Activated T-helper 17 cell treated with anti-CD3 and anti-CD28 coated beads, Interleukin-2, amount 50 U/mL, for 72 hours (primary cell): ENCODE data around the gene NAA50. TPM values are rescaled to one million over a fixed set of nuclear protein-coding genes. Genes with fewer than 3 reads are reported as not detected.

Experiments
- ATAC-seq: fragments of 150-1000 bp; cut with Tn5 transposase; replicated peaks from 2 replicates; pipeline ENCODE4 v1.10.0; 2021; ENCODE audit warnings: mild to moderate bottlenecking, moderate library complexity
- H3K27ac Mint-ChIP-seq: one replicate; pipeline ENCODE4 v1.8.0; 2022; ENCODE audit warnings: mixed read lengths
- H3K27me3 Mint-ChIP-seq: one replicate; pipeline ENCODE4 v1.8.0; 2022; ENCODE audit warnings: mixed read lengths
- H3K36me3 Mint-ChIP-seq: one replicate; pipeline ENCODE4 v1.8.0; 2022; ENCODE audit warnings: low read depth, mild to moderate bottlenecking, mixed read lengths
- H3K4me1 Mint-ChIP-seq: one replicate; pipeline ENCODE4 v1.8.0; 2022; ENCODE audit warnings: mixed read lengths
- H3K4me3 Mint-ChIP-seq: one replicate; pipeline ENCODE4 v1.8.0; 2022; ENCODE audit warnings: mild to moderate bottlenecking, mixed read lengths
- H3K9me3 Mint-ChIP-seq: one replicate; pipeline ENCODE4 v1.8.0; 2022; ENCODE audit warnings: mixed read lengths
- total RNA-seq, 2 donors: library from RNA; stranded (reverse); gene quantifications; one replicate each; pipeline ENCODE4 v1.2.3, GENCODE V29; 2022

The NAA50 gene
- total RNA-seq, 2 donors from 2014 or later, result 62.1 to 152 TPM

DNA sequence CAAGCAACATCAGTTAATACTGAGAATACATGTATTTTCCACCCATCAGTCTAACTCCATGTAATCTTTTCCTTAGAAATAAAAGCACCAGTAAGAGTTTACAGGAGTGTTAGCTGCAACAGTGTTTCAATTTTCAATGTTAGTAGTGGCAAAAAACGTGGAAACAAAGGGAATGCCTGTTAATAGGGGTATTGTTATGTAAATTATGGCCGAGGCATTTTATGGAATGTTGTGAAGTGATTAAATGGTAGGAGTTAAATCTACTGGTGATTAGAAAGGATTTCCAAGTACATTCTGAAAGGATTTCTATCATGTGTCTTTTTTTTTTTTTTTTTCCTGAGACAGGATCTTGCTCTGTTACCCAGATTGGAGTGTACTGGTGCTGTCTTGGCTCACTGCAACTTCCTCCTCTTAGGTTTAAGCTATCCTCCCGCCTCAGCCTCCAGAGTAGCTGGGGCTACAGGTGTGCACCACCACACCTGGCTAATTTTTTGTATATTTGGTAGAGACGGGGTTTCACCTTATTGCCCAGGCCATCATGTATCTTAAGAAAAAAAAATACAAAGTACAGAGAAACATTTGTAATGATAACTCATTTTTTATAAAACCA, 7.4 kb upstream of the NAA50 start:
- no peaks in the 10 kb centered on the region for H3K9me3 Mint-ChIP-seq

DNA sequence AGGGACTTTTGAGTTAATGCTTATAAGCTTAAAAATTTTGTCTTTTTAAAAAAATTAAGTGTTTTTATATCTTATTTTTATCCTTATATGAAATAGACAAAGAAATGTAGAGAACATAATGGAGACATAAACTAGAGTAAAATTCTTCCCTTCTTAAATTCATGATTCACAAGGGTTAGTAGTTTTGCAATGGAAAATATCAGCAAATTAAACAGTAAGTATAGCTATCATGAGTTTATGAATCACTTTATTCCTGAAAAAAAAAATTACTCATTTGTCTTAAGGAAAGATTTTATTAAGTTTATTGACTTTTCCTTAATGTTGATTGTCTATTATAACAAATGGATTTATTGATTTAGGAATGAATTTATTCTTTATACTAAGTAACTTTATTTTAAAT, 5.1 kb upstream of the NAA50 start:
- Mint-ChIP-seq H3K36me3 (peaks cover 10% of the 10 kb centered on the region), H3K27me3 (no peaks in the 10 kb centered on the region), H3K4me1 (peaks cover 20% of the 10 kb centered on the region), H3K4me3 (no peak overlapping the region), H3K9me3 (no peaks in the 10 kb centered on the region), H3K27ac (no peak overlapping the region)
- ATAC-seq, result no peak

More for the DNA sequence above, 7.4 kb upstream of the NAA50 start:
- H3K36me3 Mint-ChIP-seq, result no peaks in the 10 kb centered on the region
- H3K27ac Mint-ChIP-seq, result no peak overlapping the region
- no peak overlapping the region for H3K4me3 Mint-ChIP-seq
- no peak for ATAC-seq
- H3K4me1 Mint-ChIP-seq, result peaks cover 16% of the 10 kb centered on the region
- H3K27me3 Mint-ChIP-seq, result no peaks in the 10 kb centered on the region

- no peaks in the 10 kb centered on the region for H3K27me3 Mint-ChIP-seq
- peaks cover 39% of the 10 kb centered on the region for H3K4me1 Mint-ChIP-seq
- H3K27ac Mint-ChIP-seq, result peak overlapping the region; percentile 100
- ATAC-seq, result peak; percentile 43
- H3K4me3 Mint-ChIP-seq, result peak overlapping the region; percentile 98
- H3K36me3 Mint-ChIP-seq, result peaks cover 47% of the 10 kb centered on the region
- no peaks in the 10 kb centered on the region for H3K9me3 Mint-ChIP-seq
Observed at GRCh38 chr3:113747283-113748046, 1.4 kb upstream of the NAA50 start.

DNA sequence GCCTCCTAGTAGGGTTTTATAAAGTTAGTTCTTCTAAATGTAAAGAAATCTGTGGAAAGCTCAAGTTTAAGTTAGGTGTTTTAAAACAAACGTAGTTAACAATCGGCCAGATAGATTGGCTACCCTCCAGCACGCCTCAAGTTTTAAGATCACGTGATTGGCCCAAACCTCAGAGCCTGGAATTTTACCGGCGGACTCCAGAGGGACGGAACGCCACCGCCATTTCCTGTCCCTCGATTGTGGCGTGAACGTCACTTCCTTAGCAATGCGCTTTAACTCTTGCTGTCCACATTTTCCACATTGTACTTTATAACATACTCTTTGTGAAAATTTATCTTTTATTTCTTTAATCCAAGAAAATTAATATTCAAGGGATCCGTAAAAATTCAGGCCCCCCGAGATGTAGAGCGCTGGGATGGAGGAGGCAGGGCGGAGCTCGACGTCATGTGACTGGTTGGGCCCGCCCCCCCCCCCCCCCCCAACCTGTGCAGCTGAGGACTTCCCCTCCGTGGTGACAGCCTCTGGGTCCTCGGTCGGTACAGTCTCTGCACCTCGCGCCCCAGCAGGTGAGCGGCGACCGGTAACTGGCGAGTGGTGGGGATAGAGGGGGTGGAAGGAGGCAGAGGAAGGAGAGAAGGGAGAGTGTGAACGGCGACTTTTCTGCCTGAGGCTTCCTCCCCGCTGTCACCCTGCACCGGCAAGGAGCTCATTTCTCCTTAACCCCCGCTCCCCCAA, 666 bp upstream of the NAA50 start, which contains the start of gene ATP6V1A:
Gene ATP6V1A (plus strand): TSS at position 488 of the 735 bp plus-strand sequence. CDS start 31,719 bp downstream, outside the sequence.
- Mint-ChIP-seq H3K4me3 (peak within 1 kb of the TSS; percentile 98), H3K27ac (peak within 1 kb of the TSS; percentile 100), H3K4me1 (peaks cover 44% of the 10 kb centered on the region), H3K36me3 (peaks cover 54% of the 10 kb centered on the region), H3K27me3 (no peaks in the 10 kb centered on the region), H3K9me3 (no peaks in the 10 kb centered on the region)
- ATAC-seq, result peak; percentile 61

DNA sequence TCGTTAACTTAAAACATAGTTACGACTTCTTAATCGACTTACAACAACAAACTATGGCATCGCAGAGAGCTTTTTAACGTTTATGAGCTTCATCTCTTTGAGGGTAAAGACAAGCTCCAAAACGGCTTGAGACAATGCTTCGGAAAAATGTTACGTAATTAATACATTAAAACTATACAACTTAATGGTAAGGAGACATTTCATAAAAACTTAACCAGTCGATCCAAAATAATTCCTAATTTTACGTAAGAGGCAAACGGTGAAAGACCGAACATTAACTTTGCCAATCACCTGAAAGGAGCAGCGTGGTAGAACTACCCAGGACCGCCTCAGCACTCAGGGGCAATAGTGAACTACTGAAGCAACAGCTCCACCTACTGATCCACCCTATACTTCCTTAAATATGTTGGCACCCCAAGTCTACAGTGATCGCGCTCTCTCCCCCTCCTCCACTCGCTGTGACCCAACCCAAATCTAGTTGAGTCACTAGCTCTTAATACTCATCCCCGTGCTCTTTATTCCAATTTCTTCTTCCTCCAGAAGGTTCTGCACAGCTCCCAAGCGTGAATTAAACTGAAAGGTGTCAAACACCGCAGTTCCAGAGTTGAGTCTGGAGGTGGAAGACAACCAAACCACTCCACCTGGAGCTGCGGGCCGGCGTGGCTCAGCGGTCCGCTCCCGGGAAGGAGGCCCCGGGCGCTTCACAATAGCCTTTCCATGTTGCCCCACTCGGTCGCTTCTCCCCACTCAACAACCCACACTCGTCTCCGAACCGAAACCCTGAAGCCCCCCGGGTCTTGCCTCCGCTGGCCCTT, 901 bp downstream of the NAA50 start:
- ATAC-seq, result peak; percentile 71
- peaks cover 70% of the 10 kb centered on the region for H3K36me3 Mint-ChIP-seq
- H3K4me1 Mint-ChIP-seq, result peaks cover 54% of the 10 kb centered on the region
- no peaks in the 10 kb centered on the region for H3K9me3 Mint-ChIP-seq
- no peaks in the 10 kb centered on the region for H3K27me3 Mint-ChIP-seq
- peak overlapping the region; percentile 100 for H3K27ac Mint-ChIP-seq
- peak overlapping the region; percentile 98 for H3K4me3 Mint-ChIP-seq

DNA sequence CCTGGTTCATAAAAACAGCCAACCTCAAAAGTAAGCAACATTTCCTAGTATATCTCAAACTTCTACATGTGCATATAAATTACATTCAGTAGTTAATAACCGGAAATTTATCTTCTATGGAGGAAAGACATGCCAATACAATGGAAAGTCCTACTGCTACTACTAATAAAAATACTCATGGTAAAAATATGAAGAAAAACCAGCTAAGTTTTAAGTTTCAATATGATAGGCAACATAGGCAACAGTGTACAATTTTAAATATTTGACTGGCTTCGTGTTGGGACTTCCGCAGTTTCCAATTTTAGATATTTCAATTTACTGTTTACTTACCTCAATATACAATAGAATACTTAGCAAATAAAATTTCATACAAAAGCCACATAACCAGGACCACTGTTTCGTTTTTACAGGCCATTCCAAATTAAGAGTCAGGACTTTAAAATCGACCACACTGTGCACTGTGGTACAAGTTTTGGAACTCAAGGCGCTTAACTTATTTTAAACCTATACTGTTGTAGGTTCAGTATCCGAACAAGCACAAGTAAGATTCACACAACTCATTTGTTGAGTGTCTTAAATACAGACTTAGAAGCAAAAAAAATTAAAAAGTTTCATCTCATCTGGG, 2.9 kb downstream of the NAA50 start:
- Mint-ChIP-seq H3K27ac (peak overlapping the region; percentile 100), H3K9me3 (no peaks in the 10 kb centered on the region), H3K4me3 (peak overlapping the region; percentile 98), H3K36me3 (peaks cover 78% of the 10 kb centered on the region), H3K27me3 (no peaks in the 10 kb centered on the region), H3K4me1 (peaks cover 48% of the 10 kb centered on the region)
- no peak for ATAC-seq

DNA sequence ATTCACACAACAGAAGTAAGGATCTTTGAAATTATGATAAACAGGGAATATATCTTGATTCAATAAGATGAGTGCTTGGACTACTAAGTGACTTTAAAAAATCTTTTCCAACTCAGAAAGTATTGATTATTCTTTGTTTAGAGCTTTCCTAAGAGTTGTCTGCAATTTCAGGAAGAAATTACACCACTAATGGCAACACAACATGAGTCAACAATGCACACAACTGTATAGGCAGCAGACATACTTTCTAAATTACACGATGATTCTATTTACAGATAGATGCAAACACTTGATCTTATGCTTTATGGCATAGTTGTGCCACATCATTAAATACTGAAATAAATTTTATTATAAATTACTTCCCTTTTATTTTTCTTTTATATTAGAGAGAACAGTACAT, 4.4 kb downstream of the NAA50 start:
- H3K27me3 Mint-ChIP-seq, result no peaks in the 10 kb centered on the region
- H3K27ac Mint-ChIP-seq, result peak overlapping the region; percentile 68
- H3K4me3 Mint-ChIP-seq, result peak overlapping the region; percentile 98
- no peaks in the 10 kb centered on the region for H3K9me3 Mint-ChIP-seq
- peaks cover 58% of the 10 kb centered on the region for H3K4me1 Mint-ChIP-seq
- ATAC-seq, result no peak
- H3K36me3 Mint-ChIP-seq, result peaks cover 75% of the 10 kb centered on the region

DNA sequence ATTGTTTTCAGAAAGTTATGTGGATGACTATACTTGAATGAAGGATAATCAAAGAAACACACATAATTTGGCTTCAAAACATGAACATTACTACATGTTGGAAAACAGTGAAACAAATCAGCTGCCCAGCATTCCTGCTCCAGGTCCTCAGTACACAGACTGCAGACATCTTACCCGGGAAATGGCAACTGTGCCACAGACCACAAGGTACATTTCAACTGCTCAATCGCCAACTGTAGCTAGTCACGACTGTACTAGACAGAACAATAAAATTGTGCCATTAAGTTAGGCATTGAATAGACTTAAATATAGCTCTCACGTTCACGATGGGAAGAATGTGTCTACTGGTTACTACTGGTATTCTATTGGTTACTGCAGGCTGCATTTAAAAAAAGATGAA, 5.0 kb downstream of the NAA50 start:
- ATAC-seq, result no peak
- Mint-ChIP-seq H3K36me3 (peaks cover 75% of the 10 kb centered on the region), H3K4me1 (peaks cover 55% of the 10 kb centered on the region), H3K4me3 (peak overlapping the region; percentile 98), H3K9me3 (no peaks in the 10 kb centered on the region), H3K27me3 (no peaks in the 10 kb centered on the region), H3K27ac (peak overlapping the region; percentile 68)

GRCh38 chr3:113736548-113737089, 9.4 kb downstream of the NAA50 start:
- H3K27ac Mint-ChIP-seq, result peak overlapping the region; percentile 87
- ATAC-seq, result peak; percentile 64
- peak overlapping the region; percentile 39 for H3K4me3 Mint-ChIP-seq
- peaks cover 73% of the 10 kb centered on the region for H3K36me3 Mint-ChIP-seq
- H3K4me1 Mint-ChIP-seq, result peaks cover 46% of the 10 kb centered on the region
- no peaks in the 10 kb centered on the region for H3K27me3 Mint-ChIP-seq
- H3K9me3 Mint-ChIP-seq, result no peaks in the 10 kb centered on the region

- Mint-ChIP-seq H3K4me3 (no peak overlapping the region), H3K27ac (no peak overlapping the region), H3K4me1 (peaks cover 21% of the 10 kb centered on the region), H3K27me3 (no peaks in the 10 kb centered on the region), H3K9me3 (no peaks in the 10 kb centered on the region), H3K36me3 (peaks cover 90% of the 10 kb centered on the region)
- ATAC-seq, result no peak
Observed at GRCh38 chr3:113731694-113732093, 14.4 kb downstream of the NAA50 start.

- no peak overlapping the region for H3K27ac Mint-ChIP-seq
Observed at GRCh38 chr3:113730550-113730949, 15.5 kb downstream of the NAA50 start.

DNA sequence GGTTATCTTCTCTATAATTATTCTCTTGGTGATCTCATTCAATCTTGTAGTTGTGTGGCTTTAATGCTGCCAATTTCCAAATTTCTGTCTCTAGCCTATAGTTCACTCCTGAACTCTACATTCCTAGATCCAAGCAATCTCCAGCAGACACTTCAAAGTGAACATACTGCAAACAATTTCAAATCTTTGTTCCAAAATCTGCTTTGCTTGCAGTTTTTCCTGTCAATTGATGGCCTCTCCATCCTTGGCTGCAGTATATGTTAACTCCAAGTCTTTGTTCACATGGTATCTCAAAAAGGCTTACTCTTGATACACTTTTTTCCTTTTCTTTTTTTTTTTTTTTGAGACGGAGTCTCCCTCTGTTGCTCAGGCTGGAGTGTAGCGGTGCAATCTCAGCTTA, 17.4 kb downstream of the NAA50 start:
- H3K36me3 Mint-ChIP-seq, result peaks cover 83% of the 10 kb centered on the region
- no peaks in the 10 kb centered on the region for H3K9me3 Mint-ChIP-seq
- H3K27ac Mint-ChIP-seq, result no peak overlapping the region
- H3K27me3 Mint-ChIP-seq, result no peaks in the 10 kb centered on the region
- no peak overlapping the region for H3K4me3 Mint-ChIP-seq
- ATAC-seq, result no peak
- H3K4me1 Mint-ChIP-seq, result peaks cover 21% of the 10 kb centered on the region

More at GRCh38 chr3:113730550-113730949, 15.5 kb downstream of the NAA50 start:
- no peak overlapping the region for H3K4me3 Mint-ChIP-seq
- H3K36me3 Mint-ChIP-seq, result peaks cover 87% of the 10 kb centered on the region
- no peaks in the 10 kb centered on the region for H3K27me3 Mint-ChIP-seq
- H3K4me1 Mint-ChIP-seq, result peaks cover 20% of the 10 kb centered on the region
- ATAC-seq, result no peak
- H3K9me3 Mint-ChIP-seq, result no peaks in the 10 kb centered on the region

DNA sequence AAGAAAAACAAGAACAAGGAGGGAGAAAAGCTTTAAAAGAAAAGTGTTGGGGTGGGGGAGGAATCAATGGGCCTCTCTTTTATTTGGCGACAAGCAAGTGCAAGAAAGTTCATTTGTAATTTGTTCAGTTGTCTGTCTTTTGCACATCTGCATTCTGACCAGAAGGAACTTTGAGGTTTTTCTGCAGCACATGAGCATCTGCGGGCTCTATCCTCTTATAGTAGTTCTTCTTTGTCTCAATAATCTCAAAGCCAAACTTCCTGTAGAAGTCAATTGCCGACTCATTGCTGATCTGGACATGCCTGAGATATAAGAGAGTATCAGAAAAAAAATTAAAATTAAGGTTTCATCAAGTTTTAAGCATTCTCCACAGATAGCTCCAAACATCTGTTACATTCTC, 24.4 kb downstream of the NAA50 start:
- Mint-ChIP-seq H3K9me3 (no peaks in the 10 kb centered on the region), H3K27me3 (no peaks in the 10 kb centered on the region), H3K4me3 (no peak overlapping the region), H3K4me1 (peaks cover 17% of the 10 kb centered on the region), H3K36me3 (peaks cover 84% of the 10 kb centered on the region), H3K27ac (no peak overlapping the region)
- ATAC-seq, result no peak
